Activated gamma-delta T cell treated with anti-CD3 and anti-CD28 coated beads, Interleukin-2, amount 50 U/mL, for 16 hours (primary cell): ENCODE results near the gene PODN.

Source experiments
- DNase-seq: peaks from one replicate; pipeline ENCODE4 v3.0.0-alpha.2; 2020; ENCODE audit warnings: low read depth

PODN gene

DNA sequence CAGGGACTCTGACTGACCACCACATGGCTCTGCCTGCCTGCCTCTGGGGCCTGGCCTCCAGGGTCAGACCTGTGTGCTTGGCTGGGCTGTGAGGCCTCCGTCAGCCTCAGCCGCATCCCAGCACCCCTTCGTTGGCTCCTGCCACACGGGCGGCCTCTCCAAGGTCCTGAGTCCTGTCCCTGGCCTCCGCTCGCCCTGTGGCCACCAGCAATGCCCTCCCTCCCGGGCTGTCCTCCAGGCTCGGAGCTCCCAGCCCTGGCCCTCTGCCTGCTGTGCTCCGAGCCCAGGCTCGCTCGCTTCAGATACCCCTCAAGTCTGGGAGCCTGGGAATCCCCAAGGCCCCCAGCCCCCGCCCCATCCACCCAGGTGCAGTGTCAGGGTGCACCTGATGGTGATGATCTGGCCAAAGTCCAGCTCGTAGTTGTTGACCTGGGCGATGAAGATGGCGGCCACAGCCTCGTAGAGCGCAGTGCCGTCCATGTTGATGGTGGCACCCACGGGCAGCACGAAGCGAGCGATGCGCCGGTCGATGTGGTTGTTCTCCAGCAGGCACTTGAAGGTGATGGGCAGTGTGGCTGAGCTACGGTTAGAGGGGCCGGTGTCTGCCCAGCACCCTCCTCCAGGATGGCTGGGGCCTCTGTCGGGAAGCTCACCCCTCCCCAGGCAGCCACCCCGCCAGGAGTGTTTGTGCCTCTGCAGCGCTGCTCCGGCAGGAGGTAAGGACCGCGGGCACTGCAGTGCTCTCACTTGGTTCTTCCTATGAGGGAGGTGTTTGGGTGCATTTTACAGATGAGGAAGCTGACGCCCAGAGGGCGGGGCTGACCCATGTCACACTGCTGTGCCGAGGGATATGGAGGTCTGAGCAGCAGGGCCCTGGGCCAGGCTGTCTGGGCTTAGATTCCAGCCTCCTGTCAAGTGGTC is 28.5 kb downstream of the PODN start:
- no peak for DNase-seq

DNA sequence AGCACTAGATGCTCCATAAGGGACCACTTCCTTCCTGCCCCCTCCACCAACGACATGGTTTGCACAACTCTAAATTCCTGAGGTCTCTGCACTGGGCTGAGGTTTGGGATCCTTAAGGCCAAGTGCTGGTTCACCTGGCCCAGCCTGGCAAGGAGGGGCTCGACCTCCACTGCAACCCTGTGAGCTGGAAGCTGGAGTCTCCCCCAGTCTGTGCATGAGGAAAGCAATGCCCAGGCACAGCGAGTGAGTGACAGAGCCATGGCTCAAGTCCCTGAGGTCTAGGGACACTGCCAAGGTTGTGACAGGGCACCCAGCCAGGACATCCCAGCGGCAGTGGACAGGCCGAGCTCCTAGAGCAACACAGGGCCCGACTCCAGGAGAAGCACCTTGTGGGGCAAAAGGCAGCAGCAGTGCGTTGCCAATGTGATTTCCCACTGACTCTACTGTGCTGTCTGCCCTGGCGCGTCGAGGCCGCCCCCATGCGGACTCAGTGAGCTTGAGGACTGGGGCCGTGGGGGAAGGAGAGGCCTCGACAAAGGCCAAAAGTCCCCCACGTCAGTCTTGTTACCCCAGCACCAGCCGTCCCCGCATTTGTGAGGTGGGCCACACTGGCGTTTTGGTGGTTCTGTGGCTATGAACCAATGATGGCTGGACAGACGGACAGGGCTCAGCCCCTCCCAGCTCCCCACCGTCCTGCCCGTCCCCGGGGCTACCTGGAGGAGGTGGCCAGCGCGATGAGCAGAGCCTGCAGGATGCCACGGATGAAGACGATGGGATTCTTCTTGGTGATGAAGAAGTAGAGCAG is 30.0 kb downstream of the PODN start:
- DNase-seq: no peak

DNA sequence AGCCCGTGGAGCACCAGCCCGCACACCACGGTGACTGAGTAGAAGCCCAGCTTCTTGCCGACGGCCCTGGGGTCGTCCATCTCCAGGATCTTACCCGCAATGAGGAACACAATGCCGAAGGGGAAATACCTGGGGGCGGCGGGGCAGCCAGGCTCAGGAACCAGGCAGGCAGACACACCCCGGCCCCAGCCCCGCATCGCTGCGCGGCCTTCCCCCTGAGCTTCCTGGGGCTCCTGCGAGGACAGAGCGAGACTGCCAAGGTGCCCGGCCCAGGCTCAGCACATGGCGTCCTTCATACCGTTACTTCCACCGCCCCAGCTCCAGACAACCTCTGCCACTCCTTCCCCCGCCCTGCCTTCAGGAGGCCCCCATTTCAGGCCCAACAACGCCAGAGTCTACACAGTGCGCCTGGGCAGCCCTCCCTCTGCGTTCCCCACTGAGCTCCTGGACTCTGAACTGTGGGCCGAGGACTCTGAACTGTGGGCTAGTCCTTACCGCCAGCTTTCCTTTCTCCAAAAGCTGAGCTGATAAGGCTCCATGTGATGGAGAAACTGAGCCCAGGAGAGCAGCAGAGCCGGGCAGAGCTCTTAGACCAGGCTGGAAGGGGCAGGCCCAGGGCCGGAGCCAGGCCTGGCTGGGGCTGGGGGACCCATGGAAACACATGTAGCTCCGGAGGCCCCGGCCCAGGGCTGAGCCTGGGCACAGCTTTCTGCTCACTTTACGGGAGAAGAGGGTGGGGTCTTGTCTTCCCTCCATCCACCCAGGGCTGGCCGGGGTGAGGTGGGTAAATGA is 30.8 kb downstream of the PODN start:
- DNase-seq: no peak

DNA sequence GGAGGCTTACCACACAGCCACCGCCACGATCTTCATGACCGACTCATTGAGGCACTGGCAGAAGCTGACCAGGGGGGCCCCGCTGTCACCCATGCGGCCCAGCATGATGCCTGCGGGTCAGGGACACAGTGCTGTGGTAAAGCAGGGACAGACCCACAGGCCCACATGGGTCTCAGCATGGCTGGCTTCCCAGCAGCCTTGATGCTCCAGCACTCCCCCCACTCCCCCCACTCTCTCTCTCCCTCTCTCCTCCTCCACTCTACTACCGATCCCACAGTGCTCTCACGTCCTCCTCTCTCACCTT is 31.4 kb downstream of the PODN start:
- DNase-seq: no peak

DNA sequence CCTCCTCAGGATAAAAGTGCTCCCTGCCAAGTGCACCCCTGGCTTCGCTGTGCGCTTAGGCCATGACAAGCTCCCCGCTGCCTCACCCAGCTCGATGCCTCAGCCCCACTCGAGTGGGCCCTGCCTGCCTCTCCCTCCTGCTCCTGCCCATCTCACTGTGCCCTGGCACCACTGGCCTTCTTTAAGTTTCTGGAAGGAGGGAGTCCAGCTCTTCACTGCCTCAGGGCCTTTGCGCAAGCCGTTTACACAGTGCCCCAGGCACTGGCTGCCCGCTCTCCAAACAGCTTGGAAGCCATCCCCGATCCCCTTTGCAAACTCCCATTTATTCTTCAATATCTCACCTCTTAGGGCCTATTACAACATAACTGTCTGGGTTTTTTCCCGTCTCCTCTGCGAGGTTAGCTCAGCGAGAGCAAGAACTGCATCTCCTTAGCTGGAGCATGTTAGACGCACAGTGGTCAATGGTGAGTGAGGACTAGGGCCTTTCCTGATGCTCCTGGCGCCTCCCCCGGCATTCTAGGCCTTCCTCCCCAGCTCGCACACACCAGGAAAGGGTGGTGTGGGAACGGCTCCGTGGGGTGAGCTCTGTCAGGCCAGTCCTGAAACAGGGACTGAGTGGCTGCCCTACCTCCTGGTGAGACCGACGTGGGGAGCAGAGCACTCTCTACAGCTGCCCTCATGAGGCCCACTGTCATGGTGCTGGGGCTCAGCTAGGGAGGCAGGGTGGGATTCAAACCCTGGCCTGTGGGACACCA is 31.9 kb downstream of the PODN start:
- DNase-seq: no peak

DNA sequence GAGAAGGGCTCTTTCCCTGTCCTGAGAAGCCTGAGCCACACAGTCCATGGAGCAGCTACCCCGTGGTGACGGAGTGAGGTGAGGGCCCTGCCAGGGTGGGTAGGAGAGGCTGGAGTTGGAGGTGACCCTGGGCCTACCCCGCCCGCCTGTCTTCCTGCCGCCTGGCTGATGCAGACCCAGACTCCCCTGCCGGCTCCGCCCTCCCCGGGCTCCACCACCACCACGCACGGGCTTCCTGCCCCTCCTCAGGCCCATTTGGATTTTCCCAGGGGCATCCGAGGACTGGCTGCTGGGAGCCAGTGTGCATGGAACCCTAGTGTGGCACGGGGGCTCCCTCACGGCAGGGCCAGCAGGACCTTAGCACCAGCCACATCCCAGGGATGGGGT is 32.5 kb downstream of the PODN start:
- no peak for DNase-seq

DNA sequence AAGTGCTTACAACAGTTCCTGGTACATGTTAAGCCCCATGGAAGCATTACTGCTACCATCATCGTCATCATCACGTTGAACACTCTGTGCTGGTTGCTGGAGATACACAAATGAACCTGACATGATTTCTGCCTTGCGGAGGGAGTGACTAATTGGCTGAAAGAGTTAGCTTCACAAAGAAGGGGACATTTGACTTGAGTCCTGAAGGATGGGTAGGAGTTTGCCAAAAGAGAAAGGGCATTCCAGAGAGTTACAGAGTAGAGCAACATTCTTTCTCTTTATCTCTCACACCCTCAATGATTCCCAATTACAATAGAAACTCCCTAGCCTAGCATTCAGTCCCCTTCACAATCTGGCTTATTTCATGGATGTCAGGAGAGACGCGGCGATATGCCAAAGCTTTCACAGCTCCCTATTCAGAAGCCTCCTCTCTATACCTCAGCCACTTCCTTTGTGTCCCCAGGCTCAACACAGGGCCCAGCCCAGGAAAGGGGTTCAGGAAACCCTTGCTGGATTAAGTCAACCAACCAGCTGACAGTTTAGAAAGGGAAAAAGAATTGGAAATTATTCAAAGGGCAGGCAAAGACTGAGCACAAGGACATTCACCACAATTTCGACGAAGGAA is 42.4 kb downstream of the PODN start:
- DNase-seq: no peak

DNA sequence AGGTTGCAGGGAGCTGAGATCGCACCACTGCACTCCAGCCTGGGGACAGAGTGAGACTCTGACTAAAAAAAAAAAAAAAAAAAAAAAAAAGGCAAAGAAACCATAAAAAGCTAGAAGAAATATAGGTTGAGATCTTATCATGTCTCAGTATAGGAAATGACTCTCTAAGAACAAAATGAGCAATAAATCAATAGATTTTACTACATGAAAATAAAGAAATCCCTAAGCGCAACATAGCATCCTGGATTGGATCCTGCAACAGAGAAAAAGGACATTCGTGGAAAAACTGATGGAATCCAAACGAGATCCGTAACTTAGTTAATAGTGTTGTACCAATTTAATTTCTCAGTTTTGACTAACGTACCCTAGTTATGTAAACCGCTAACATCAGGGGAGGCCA is 45.1 kb downstream of the PODN start:
- DNase-seq: no peak

DNA sequence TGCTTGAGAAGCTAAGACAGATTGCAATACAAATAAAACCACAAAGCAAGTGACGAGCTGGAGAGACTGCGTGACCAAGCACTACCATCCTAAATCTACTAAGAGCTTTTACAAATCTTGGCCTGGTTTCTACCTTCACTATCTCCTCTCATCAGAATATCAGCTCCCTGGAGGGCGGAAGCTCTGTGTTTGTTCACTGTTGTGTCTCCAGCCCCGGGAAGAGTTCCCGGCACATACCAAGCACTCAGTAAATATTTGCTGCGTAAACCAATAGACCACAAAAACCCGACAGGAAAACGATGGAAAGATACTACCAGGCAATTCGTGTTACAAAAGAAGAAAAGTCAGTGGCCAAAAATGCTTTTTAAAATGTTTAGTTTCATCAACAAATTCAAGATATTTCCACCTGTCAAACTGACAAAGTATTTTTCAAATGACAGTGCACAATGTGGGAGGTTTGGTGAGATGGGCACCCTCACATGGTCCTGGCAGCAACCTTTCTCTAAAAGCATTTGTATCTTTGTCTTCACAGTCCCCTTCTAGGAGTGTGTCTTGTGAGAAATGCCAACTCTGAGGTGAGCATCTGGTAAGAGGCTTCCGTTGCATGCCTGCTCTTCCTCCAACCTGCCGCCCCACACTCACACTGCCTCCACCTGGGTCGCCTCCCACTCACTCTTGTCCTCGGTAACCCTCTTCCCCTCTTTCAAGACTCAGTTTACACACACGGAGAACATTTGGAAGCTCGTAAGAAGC is 45.7 kb downstream of the PODN start:
- no peak for DNase-seq

DNA sequence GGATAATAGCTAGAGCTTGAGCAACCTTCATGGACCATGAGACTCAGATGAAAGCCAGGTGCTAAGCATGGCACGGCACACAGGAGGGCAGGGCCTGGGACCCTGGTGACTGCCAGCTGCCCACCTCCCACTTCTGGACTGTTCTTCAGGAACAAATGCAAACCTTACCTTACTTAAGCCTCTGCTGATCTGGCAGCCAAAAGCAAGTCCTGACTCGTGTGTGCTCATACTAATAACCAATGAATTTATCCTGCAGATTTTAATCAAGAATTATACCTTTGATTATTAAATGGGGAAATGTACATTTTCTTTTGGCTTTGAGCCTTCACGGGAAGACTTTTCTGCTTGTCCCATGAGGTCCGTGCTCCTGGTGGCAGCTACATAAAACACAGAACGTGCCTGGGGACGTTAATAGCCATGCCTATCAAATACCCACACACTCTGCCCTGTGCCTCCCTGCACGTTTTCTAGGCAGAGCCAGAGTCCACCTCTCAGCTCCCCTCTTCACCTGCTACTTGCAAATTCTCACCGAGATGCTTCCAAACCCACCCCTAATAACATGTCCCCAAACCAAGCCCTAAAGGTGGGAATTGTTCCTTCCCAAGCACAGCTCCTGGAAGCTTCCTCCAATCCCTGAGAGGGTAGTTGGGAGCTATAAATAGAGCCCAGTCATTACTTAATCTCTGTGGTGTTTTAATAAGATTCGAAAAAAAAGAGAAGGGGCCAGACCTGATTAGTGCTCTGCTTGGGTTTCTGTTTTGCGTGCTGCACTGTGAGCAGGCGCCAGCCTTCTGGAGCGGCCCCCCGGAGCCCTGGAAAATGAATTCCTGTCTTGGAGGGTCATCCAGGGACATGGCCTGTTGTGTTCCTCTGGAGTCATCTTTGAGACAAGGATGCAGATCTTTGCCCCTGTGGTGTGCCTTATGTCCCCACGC is 46.9 kb downstream of the PODN start:
- DNase-seq: no peak

DNA sequence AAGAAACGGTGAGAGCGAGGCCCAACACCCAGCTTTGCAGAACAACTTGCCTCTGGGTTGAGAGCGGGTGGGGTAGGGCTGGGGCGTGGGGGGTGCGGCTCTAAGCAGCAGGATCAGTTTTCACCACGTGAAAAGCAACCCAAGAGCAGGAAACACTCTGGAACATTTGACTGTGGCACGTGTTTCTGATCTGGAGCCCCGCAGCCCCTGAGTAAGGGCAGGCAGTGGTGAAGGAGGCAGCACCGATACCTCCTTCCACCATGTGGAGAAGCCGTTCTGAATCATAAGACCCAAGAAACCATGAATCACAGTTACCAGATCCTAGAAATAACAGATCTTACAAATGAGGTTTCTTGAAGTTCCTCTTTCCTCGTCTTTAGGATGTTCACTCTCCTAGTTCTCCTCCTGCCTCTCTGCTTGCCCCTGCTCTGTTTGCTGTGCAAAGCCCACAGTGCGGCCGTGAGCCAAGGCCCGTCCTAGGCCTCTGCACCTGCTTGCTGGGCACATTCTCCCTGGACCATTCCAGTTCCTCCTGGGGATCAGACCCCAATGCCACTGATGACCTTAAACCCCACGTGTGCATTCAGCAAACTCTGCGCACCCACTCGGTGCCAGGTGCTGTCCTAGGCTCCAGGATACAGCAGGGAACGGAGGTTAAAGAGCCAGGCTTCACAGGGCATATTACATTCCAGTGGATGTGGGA is 48.5 kb downstream of the PODN start:
- no peak for DNase-seq

DNA sequence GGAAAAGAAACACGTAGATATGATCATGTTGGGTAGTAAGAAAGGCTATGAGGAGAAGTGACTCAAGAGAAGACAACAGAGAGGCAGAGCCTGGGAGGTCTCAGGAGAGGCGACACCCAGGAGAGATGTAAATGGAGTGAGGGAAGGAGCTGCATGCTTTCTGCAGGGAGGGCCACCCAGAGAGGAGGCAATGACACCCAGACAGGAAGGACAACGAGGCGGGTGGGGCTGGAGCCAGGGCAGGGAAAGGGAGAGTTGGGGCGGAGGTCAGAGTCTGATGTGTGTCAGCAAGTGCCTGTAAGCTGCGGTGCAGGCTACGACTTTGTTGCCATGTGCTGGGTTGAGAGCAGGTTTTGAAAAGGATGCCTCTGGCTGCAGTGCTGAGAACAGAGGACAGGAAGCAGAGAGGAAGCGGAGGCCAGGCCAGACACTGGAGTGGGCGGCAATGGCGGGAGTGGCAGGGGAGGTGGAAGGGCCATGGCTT is 49.1 kb downstream of the PODN start:
- DNase-seq: no peak

DNA sequence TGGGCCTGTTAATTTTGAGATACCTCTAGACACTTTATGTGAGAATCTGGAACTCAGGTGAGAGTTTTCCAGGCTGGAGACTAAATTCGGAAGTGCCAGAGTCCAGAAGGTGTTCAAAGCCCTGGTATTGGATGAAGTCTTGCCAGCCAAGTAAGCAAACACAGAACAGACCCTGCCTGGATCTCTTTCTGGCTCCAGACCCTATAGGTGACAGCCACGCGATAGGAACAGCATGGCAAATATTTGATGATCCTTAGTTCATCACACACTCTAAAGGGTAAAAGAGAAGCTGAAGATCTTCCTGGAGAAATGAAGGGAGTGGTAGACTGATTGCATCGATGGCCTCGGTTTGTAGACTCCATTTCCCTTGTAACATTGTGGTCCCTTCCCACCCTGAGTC is 49.7 kb downstream of the PODN start:
- DNase-seq: no peak

DNA sequence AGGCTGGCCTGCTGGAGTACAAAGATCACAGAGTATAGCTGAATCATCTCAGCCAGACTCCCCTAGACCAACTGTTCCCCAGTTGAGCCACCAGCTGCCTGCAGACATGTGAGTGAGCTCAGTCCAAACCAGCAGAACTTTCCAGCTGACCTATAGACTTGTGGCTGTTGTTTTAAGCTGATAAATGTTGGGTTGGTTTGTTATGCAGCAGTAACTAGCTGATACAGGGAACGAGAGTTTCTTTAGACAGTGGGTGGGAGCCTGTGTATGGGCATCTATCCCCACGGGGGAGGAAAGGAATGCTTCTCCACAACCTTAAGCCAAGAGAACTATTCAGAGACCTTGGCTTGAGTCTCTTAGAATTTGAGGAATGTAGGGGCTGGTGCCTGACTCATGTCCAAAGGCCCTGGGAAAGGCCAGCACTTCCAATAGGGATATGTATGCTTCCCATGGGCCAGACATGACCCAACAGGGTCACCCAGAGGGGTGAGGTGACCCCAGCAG is 50.3 kb downstream of the PODN start:
- DNase-seq: no peak

DNA sequence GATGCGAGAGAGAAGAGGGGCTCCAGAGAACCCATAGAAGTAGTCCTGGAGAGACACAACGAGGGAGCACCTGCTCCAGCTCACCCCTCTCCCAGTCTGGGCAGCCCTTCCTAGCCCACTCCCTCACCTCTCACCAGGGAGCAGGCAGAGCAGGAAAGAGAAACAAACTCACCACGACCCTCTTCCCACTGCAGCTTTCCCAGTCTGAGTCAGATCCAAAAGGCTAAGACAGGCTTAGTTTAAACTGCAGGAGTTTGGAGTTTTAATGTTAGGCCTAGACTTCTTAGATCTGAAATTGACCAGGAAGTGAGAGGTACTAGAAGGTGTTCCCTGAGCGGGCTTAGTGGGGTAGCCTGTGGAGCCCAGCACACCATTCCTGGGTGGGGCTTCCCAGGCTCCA is 50.8 kb downstream of the PODN start:
- no peak for DNase-seq

DNA sequence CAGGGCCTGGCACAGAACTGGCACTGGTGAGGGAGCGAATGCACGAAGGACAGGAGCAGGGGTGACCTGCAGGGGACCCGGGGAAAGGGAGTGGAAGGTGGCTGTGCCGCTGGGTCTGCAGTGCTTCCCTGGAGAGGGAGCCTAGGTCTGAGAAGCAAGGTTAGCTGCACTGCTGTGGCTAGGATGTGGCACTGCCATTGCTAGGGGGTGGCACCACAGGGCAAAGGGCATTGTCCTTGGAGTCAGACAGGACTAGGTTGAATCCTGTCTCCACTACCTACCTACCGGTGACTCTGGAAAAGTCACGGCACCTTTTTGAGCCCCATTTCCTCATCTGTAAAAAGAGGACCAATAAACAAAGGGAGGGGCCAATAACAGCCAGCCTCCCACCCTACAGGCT is 52.1 kb downstream of the PODN start:
- no peak for DNase-seq

DNA sequence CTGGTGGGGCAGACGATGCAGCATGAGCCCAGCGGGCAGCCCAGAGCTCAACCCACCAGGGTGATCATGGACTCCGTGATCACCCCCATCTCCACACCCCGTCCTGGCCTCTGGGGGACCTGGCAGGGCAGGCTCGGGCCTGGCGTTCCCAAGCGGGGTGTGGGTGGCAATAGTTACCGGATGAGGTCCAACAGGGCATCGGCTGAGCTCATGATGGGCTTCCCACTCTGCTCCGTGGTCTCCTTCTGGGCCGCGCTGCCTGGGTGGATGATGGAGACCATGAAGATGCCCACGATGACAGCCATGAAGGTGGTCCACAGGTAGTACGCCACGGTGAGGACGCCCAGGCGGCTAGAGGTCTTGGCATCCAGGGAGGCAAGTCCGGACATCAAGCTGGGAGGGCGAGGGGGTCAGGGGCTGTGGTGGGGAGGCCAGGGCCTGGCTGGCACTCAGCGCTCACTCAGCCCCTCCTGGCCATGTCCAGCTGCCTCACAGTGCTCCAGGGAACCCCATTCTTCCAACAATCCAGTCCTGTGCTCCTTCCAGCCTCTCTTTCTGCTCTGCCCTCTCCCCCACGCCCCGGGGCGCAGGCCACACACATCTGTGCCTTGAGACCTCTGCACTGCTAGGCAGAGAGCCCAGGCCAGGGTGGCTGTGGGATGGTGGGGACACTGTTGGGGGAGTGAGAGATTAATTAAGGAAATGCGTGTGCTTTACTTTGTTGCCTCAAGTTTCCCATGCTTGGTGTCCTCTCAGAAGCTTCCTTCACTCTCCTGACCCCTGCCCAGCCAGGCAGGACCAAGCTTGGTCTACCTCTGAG is 52.8 kb downstream of the PODN start:
- DNase-seq: no peak
